AG09319 (cell line): Measurements from ENCODE around the gene HAAO.

Source experiments
- DNase-seq: peaks from one replicate; pipeline ENCODE4 v3.0.0-alpha.2; 2010; ENCODE audit warnings: low read depth; ENCODE audit errors: extremely low read depth
- TF ChIP-seq, protein P1 (sequence below): IDR thresholded peaks from 2 replicates; pipeline ENCODE4 v1.5.1; 2011; ENCODE audit warnings: low read depth, mild to moderate bottlenecking, inconsistent platforms, low read length, moderate library complexity

HAAO gene

DNA sequence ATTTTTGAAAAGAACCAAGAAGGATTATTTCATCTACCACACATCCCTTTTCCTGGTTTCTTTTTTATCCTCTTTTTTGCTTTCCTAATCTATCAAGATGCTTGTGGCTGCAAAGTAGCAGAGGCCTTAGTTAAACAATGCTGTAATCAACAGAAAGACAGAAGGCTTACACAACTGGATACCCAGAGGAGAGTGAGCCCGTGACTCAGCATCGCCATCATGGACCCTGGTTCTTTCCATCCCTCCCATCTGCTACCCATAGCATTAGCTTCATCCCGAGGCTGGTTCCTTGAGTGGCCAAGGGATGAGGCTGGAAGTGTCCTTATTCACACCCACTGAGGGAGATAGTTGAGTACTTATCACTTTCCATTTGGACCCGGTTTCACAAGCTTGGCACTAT, 7.5 kb upstream of the HAAO start:
- TF ChIP-seq, protein P1, sequence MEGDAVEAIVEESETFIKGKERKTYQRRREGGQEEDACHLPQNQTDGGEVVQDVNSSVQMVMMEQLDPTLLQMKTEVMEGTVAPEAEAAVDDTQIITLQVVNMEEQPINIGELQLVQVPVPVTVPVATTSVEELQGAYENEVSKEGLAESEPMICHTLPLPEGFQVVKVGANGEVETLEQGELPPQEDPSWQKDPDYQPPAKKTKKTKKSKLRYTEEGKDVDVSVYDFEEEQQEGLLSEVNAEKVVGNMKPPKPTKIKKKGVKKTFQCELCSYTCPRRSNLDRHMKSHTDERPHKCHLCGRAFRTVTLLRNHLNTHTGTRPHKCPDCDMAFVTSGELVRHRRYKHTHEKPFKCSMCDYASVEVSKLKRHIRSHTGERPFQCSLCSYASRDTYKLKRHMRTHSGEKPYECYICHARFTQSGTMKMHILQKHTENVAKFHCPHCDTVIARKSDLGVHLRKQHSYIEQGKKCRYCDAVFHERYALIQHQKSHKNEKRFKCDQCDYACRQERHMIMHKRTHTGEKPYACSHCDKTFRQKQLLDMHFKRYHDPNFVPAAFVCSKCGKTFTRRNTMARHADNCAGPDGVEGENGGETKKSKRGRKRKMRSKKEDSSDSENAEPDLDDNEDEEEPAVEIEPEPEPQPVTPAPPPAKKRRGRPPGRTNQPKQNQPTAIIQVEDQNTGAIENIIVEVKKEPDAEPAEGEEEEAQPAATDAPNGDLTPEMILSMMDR, result no peak
- no peak for DNase-seq

DNA sequence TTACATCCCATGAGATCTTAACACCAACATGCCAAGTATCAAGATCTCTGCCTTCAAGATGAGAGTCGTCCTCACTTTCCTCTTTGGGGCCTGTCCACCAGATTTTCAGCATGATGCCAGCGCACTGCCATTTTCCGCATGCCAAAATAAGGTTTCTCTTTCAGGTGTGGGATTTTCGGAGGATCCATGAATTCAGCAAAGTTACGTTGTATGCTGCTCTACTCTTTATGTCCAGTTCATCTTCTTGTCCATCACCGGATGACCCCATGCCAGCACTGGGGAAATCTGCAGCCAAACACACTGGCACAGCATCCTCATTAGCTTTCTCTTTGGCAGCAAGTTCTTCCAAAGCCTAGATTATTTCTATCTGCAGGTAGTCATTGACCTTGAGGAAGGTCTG, 4.9 kb upstream of the HAAO start:
- no peak for DNase-seq
- TF ChIP-seq, protein P1, result no peak

DNA sequence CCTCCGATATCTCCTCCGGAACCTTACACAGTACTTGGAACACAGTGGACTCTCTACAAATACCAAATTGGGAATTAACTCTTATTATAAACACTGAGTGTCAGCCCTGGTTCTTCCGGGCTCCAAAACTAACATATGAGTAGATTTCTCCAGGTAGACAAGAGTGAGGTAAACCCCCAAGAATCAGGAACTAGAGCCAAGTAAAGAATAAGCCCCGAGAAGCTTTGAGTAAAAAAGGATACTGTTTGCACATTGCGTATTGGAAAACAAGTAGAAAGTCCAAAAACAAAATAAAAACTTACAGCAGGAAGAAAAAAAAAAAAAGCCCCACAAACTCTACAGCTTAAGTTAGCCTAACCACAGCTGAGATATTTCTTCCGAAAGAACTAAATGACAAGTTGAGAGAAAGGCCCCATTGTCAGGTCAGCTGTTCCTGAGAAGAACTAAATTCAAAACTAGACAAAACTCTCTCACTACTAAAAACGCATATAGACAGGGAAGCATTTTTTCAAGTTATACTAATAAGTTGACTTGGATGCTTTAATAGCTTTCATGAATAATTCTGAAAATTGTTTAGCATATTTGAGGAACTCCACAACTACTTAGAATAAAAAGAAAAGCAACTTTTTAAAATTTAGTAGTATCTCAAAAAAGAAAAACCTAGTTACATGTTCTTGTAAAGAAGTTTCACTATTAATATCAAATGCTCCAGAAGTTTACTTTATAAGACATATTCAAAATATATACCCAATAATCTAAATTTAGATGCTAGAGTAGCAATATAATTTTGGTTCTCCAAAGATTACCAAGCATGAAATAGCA, 4.3 kb upstream of the HAAO start:
- no peak for DNase-seq
- TF ChIP-seq, protein P1, result no peak

DNA sequence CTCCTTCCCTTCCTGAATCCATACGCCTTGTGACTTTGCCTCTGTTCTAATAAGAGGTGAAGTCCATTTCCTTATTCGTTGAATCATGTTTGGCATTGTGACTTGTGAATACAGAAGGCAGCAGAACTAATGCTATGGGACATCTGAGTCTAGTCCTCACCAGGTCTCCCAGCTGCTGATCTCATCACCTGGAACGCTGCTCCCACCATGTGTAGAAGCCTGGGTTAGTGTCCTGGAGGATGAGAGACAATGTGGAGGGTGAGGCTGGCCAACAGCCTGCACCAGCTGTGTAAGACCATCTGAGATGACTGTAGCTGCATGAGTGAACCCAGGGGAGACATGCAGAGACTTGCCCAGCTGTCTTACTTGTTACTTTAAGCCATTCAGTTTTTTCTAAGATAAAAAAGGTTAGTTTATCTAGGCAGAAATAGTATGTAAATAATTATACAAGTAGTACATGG, 3.5 kb upstream of the HAAO start:
- no peak for DNase-seq
- TF ChIP-seq, protein P1, result no peak

DNA sequence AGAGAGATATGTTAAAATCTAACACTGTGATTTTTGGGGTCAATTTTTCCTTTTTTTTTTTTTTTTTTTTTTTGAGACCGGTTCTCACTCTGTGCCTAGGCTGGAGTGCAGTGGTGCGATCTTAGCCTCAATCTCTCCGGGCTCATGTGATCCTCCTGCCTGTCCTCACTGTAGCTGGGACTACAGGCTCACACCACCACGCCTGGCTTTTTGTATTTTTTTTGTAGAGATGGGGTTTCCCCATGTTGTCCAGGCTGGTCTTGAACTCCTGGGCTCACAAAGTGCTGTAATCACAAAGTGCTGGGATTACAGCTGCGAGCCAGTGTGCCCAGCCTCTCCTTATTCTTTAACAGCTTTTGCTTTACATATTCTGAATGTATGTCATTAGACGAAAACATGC, 2.9 kb upstream of the HAAO start:
- DNase-seq, result no peak
- TF ChIP-seq, protein P1, result no peak

DNA sequence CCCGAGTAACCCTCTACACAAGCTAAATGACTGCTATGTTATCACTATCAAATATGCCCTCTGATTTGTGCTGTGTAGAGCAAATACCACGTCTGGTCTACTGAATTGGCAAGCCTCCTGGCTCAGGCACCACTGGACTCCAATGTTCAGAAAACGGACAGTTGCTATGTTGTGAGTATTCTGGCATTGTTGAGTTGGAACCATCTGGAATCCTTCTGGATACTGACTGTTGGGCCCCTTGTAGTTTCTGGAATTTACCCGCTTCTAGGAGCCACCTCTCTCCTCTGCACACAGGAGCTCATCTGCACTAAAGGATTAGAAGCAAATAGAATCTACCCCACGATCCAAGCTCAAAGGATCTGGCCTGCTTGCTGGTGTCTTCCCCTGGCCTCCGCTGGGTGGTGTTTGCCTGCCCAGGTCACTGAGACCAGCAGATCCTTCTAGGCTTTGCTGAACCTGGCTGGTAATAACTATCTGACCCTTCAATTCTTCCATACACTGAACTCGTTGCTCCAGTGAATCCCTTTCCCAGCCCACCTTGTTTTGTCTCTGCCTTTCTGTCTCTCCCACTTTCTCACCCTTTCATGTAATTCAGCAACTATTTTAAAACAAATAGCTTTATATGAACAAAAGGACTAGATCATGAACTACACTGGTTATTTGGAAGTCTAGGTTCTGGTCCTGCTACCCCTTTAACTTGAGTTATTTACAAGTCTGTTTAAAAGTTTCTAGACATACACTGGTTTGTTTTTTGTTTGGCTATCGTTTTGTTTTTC, 2.1 kb upstream of the HAAO start:
- TF ChIP-seq, protein P1, result peak; percentile 9
- DNase-seq, result no peak
